ENCODE results near the gene TSFM.

Gene TSFM

DNA sequence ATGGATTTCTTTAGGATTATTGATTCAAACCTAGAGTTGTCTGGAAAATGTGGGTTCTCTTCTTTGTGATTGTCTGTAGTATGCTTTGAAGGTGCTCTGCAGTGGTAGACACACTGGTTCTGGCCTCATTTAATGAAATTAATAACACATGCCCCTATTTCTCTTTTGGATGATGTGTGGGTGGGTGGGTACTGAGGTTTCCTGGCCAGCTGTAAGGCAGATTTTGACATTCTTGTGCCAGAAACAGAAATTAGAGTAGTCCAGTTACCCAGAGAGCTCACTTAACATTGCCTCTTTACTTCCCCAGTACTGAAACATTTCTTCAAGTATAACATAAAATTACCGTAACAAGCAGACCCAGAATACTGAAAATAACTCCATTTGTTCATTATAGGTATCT lies 14.4 kb downstream of the TSFM start:
- Histone ChIP-seq H4K20me1 (ENCODE audit: insufficient read depth, low read length) (no peaks in the 10 kb centered on the region), H3K9me3 (replicated peaks; ENCODE audit: insufficient read depth, low read length) (no peaks in the 10 kb centered on the region), H3K4me3 (ENCODE audit: low read length) (no peak overlapping the region), H2AFZ (ENCODE audit: low read length) (no peak overlapping the region), H3K36me3 (replicated peaks; ENCODE audit: insufficient read depth, low read length) (0 out of 2 replicates have a peak, but pooled peaks cover 14% of the 10 kb centered on the region), H3K79me2 (ENCODE audit: low read length) (peaks cover 9% of the 10 kb centered on the region), H3K9me2 (replicated peaks; ENCODE audit: insufficient read depth, low read length) (no peaks in the 10 kb centered on the region), H3K27me3 (replicated peaks; ENCODE audit: insufficient read depth, low read length) (no peaks in the 10 kb centered on the region), H3F3A (ENCODE audit: insufficient read depth, low read length) (no peaks in the 10 kb centered on the region), H3K4me1 (ENCODE audit: low read length) (no peaks in the 10 kb centered on the region), H3K27ac (ENCODE audit: low read length) (no peak overlapping the region), H3K4me2 (ENCODE audit: low read depth, low read length) (no peak overlapping the region), H3K9ac (ENCODE audit: low read length) (no peak overlapping the region)
- DNase-seq: no peak
- TF ChIP-seq EZH2 (optimal IDR thresholded peaks at IDR 0.05; ENCODE audit: low read depth, low read length) (no peak), EZH2phosphoT487 (IDR thresholded peaks at IDR 0.05; ENCODE audit: low read length) (no peak)
- TF ChIP-seq, protein P1, sequence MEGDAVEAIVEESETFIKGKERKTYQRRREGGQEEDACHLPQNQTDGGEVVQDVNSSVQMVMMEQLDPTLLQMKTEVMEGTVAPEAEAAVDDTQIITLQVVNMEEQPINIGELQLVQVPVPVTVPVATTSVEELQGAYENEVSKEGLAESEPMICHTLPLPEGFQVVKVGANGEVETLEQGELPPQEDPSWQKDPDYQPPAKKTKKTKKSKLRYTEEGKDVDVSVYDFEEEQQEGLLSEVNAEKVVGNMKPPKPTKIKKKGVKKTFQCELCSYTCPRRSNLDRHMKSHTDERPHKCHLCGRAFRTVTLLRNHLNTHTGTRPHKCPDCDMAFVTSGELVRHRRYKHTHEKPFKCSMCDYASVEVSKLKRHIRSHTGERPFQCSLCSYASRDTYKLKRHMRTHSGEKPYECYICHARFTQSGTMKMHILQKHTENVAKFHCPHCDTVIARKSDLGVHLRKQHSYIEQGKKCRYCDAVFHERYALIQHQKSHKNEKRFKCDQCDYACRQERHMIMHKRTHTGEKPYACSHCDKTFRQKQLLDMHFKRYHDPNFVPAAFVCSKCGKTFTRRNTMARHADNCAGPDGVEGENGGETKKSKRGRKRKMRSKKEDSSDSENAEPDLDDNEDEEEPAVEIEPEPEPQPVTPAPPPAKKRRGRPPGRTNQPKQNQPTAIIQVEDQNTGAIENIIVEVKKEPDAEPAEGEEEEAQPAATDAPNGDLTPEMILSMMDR (IDR thresholded peaks at IDR 0.05; ENCODE audit: low read length): no peak

DNA sequence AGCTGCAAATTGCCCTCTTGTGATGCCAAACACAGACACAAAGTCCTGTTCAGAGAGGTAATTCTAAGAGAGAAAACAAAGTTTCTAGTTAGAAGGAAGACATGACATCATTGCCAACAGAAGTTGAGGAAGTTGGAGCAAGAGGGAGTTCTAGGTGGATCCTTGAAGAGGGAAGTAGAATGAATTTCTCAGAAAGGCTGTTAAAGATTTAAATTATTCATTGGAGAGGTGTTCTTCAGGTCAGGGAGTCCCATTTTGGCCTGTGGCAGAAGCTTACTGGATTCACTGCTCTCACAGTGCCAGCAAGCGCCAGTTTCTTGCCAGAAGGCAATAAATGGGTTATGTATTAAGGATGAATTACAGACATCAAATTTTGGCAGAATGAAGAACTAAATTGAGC lies 15.3 kb downstream of the TSFM start:
- Histone ChIP-seq H4K20me1 (ENCODE audit: insufficient read depth, low read length) (no peaks in the 10 kb centered on the region), H3K79me2 (ENCODE audit: low read length) (peaks cover 9% of the 10 kb centered on the region), H3K9ac (ENCODE audit: low read length) (no peak overlapping the region), H3K4me3 (ENCODE audit: low read length) (no peak overlapping the region), H3K27ac (ENCODE audit: low read length) (no peak overlapping the region), H3K4me2 (ENCODE audit: low read depth, low read length) (no peak overlapping the region), H3K4me1 (ENCODE audit: low read length) (no peaks in the 10 kb centered on the region), H3F3A (ENCODE audit: insufficient read depth, low read length) (no peaks in the 10 kb centered on the region), H2AFZ (ENCODE audit: low read length) (no peak overlapping the region), H3K9me2 (replicated peaks; ENCODE audit: insufficient read depth, low read length) (no peaks in the 10 kb centered on the region), H3K9me3 (replicated peaks; ENCODE audit: insufficient read depth, low read length) (no peaks in the 10 kb centered on the region), H3K27me3 (replicated peaks; ENCODE audit: insufficient read depth, low read length) (no peaks in the 10 kb centered on the region), H3K36me3 (replicated peaks; ENCODE audit: insufficient read depth, low read length) (0 out of 2 replicates have a peak, but pooled peaks cover 11% of the 10 kb centered on the region)
- DNase-seq: no peak
- no peak for TF ChIP-seq EZH2phosphoT487 (IDR thresholded peaks at IDR 0.05; ENCODE audit: low read length)
- no peak for TF ChIP-seq EZH2 (optimal IDR thresholded peaks at IDR 0.05; ENCODE audit: low read depth, low read length)
- TF ChIP-seq, protein P1 (IDR thresholded peaks at IDR 0.05; ENCODE audit: low read length): no peak

DNA sequence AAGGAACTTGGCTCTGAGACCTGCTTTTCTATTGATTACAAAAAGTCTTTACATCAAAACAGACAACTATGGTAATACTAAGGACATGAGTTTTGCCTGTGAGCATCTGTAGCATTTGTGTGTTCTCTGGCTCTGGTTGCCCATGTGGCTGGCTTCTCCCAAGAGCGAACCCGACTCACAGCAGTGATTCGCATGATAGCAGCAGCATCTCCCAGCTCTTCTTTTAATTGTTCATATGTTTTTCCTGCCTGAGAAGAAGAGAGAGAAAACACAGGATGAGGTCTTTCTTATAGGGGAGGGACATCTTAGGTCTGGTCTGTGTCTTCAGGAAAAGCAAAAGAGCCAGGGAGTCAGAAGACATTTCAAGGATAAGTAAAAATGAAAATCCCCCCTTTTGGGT lies 18.4 kb downstream of the TSFM start:
- Histone ChIP-seq H3K4me2 (ENCODE audit: low read depth, low read length) (no peak overlapping the region), H3K9me3 (replicated peaks; ENCODE audit: insufficient read depth, low read length) (no peaks in the 10 kb centered on the region), H2AFZ (ENCODE audit: low read length) (no peak overlapping the region), H3K27ac (ENCODE audit: low read length) (no peak overlapping the region), H4K20me1 (ENCODE audit: insufficient read depth, low read length) (no peaks in the 10 kb centered on the region), H3K9me2 (replicated peaks; ENCODE audit: insufficient read depth, low read length) (no peaks in the 10 kb centered on the region), H3K27me3 (replicated peaks; ENCODE audit: insufficient read depth, low read length) (no peaks in the 10 kb centered on the region), H3F3A (ENCODE audit: insufficient read depth, low read length) (no peaks in the 10 kb centered on the region), H3K4me1 (ENCODE audit: low read length) (no peaks in the 10 kb centered on the region), H3K36me3 (replicated peaks; ENCODE audit: insufficient read depth, low read length) (0 out of 2 replicates have a peak, but pooled peaks cover 7% of the 10 kb centered on the region), H3K79me2 (ENCODE audit: low read length) (no peaks in the 10 kb centered on the region), H3K4me3 (ENCODE audit: low read length) (no peak overlapping the region), H3K9ac (ENCODE audit: low read length) (no peak overlapping the region)
- DNase-seq: no peak
- TF ChIP-seq EZH2 (optimal IDR thresholded peaks at IDR 0.05; ENCODE audit: low read depth, low read length) (no peak), EZH2phosphoT487 (IDR thresholded peaks at IDR 0.05; ENCODE audit: low read length) (no peak)
- TF ChIP-seq, protein P1 (IDR thresholded peaks at IDR 0.05; ENCODE audit: low read length): no peak

Measured in MM.1S (cell line).